Posterior cingulate gyrus (tissue), 11 donors: Measurements from ENCODE around the gene RELA.
A peak's percentile ranks its signal among the peaks of the same experiment; 100 is the strongest.
"Not testable (repeated sequence)": the region's sequence is repeated elsewhere in the genome, so short reads cannot be mapped to it uniquely, and the experiment has no call there.

Source experiments
- DNase-seq, 10 donors: peaks; one replicate each; pipeline versions ENCODE4 v3.0.0 to v3.0.0-alpha.2; 2020 to 2021; ENCODE audit warnings: mixed read lengths in 3 of 10
- intact Hi-C: fragments of 100-400 bp; cut with DNase I; formaldehyde crosslinking; loops from one replicate; pipeline ENCODE4 v1.15.1; 2023

Gene RELA

DNA sequence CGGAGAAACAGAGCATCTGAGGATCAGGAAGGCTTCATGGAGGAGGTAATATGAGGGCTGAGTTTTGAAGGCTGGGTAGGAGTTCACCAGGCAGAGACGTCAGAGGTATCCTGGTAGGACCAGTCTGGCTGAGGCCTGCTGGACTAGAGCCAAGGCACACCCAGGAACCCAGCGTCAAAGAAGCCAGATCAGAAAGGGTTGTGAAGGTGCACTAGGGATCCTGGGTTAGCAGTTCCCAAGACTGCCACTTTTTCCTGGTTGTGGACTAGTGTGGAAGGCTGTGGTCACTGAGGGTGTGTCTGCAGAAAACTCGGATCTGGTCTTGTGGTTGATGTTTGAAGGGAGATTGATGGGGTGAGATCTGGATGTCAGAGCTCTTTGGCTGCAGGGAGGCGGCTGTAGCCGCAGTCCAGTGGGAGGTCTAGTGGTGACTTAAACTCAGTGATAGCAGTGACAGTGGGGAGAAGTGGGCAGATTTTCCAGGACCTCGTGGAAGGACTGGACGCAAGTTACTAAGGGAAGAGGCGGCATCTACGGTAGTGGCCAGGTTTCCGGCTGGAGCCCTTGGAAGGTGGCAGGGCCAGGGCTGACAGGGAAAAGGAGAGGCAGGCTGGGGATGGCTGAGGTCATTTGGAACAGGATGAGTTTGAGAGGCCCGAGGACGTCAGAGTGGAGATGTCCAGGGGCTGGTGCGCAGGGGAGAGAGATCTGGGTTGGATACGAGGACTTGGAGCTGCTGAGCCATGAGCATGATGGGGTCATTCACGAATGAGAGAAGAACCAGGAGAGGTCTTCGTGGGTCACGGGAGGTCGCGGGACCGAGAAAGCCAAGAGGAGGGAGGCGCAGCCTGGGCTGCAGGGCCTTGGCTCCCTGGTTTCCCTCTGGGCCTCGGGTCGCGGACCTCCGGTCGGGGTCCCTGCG lies 10.9 kb downstream of the RELA start:
- intact Hi-C loops: loop anchor here (5.0 kb wide), 1 partner anchor 35 kb away; the partner anchor contains the start of gene PCNX3
- DNase-seq: peak in 1 of 10 donors; percentile 54

- DNase-seq: no peak
- intact Hi-C loops: loop anchor here (5.0 kb wide), 1 partner anchor 34 kb away; the partner anchor contains the start of gene PCNX3
Observed at GRCh38 chr11:65651339-65651588, 11.5 kb downstream of the RELA start.

DNA sequence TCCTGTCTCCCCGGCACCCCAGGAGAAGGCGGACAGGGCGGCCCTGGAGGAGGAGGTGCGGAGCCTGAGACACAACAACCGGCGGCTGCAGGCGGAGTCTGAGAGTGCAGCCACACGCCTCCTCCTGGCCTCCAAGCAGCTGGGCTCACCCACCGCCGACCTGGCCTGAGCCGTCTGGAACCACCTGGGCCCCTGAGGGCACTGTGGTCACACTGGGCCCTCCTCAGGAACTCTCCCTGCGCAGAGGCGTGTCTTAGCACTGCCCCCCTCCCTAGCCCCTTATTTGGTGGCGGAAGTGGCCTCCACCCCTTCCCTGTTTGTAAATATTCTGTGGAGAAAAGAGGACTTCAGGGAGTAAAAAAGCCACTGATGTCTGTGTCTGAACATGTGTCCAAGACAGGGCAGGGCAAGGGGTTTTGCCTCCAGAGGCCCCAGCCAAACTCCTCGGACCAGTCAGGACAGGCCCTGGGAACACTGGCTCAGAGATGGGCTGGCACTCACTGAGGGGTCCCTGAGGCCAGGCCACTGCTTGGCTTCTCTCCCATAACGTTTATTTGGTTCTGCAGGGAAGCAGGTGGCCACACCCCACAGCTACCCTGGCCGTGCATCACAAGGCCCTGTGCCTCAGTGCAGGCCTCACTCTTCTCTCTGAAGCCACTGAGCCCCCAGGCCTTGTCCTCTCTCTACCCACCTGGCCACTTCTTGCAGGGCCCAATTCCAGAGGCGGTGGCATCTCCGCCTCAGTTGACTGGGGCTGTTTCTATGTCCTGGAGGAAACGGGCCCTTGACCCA lies 12.0 kb downstream of the RELA start:
- peak in 1 of 10 donors; percentile 77 for DNase-seq
- intact Hi-C loops: loop anchor here (5.0 kb wide), 1 partner anchor 33 kb away; the partner anchor contains the start of gene PCNX3

- peak in 1 of 10 donors; percentile 73 for DNase-seq
- intact Hi-C loops: loop anchor here (5.0 kb wide), 1 partner anchor 33 kb away; the partner anchor contains the start of gene PCNX3
Observed at GRCh38 chr11:65649656-65650546, 12.8 kb downstream of the RELA start.

GRCh38 chr11:65648997-65649493 lies 13.7 kb downstream of the RELA start:
- peak in 1 of 10 donors; percentile 79 for DNase-seq
- intact Hi-C loops: no loop called here

DNA sequence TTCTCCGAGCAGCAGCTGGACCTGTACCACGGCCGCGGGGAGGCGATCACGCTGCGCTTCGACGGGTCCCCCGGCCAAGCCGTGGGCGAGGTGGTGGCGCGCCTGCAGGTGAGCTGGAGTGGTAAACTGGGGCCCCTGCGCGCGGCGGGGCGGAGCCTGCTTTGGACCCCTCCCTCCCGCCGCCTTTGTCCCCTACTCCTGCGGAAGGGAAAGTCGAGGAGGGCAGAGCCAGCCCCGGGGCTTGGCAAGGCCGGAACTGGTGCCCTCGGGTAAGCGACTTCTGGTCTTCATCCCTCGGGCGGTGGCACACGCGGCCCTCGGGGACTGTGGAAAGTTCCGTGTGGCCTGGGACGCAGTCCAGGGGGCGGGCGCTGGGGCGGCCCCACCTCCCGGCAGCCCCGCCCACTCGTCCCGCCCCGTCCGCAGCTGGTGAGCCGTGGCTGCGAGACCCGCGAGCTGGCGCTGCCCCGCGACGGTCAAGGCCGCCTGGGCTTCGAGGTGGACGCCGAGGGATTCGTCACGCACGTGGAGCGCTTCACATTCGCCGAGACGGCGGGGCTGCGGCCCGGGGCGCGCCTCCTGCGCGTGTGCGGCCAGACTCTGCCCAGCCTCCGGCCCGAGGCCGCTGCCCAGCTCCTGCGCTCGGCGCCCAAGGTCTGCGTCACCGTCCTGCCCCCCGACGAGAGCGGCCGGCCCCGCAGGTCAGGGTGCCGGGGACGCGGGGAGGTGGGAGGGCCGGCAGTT lies 15.6 kb downstream of the RELA start:
- peak in 5 of 10 donors; percentile 36 to 91 (median 62) for DNase-seq
- intact Hi-C loops: no loop called here

DNA sequence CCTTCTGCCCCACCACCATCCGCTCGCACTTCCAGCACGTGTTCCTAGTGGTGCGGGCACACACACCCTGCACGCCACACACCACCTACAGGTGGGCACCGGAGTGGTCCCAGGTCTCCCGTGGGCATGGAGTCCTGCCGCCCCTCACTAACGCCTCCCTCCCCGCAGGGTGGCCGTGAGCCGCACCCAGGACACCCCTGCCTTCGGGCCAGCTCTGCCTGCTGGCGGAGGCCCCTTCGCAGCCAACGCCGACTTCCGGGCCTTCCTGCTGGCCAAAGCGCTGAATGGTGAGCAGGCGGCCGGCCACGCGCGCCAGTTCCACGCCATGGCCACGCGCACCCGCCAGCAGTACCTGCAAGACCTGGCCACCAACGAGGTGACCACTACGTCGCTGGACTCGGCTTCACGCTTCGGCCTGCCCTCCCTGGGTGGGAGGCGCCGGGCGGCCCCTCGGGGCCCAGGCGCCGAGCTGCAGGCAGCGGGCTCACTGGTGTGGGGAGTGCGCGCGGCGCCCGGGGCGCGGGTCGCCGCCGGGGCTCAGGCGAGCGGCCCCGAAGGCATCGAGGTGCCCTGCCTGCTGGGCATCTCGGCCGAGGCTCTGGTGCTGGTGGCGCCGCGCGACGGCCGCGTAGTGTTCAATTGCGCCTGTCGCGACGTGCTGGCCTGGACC lies 16.3 kb downstream of the RELA start:
- DNase-seq: no peak
- intact Hi-C loops: no loop called here

DNA sequence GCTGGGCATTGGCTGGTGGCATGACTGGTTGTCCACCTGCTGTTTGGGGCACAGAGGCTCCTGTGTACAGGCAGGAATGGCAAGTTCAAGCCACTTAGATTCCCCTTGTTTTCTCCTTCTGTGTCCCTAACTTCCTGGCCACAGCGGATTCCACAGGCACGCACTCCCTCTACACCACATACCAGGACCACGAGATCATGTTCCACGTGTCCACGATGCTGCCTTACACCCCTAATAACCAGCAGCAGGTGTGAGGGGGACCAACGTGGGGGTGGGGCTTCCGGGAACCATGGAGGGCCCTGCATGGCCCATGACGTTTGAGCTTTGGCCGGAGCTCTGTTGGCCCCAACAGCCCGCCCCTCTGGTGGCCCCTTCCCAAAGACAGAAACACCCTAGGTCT lies 17.0 kb downstream of the RELA start:
- intact Hi-C loops: no loop called here
- DNase-seq: no peak

GRCh38 chr11:65644837-65645236 lies 17.9 kb downstream of the RELA start:
- DNase-seq: no peak
- intact Hi-C loops: no loop called here

- DNase-seq: no peak
Observed at GRCh38 chr11:65643971-65644370, 18.7 kb downstream of the RELA start.

GRCh38 chr11:65642014-65642671 lies 20.6 kb downstream of the RELA start:
- intact Hi-C loops: no loop called here
- no peak for DNase-seq

More at GRCh38 chr11:65643971-65644370, 18.7 kb downstream of the RELA start:
- intact Hi-C loops: no loop called here

GRCh38 chr11:65641297-65642013 lies 21.3 kb downstream of the RELA start:
- intact Hi-C loops: no loop called here
- no peak for DNase-seq

DNA sequence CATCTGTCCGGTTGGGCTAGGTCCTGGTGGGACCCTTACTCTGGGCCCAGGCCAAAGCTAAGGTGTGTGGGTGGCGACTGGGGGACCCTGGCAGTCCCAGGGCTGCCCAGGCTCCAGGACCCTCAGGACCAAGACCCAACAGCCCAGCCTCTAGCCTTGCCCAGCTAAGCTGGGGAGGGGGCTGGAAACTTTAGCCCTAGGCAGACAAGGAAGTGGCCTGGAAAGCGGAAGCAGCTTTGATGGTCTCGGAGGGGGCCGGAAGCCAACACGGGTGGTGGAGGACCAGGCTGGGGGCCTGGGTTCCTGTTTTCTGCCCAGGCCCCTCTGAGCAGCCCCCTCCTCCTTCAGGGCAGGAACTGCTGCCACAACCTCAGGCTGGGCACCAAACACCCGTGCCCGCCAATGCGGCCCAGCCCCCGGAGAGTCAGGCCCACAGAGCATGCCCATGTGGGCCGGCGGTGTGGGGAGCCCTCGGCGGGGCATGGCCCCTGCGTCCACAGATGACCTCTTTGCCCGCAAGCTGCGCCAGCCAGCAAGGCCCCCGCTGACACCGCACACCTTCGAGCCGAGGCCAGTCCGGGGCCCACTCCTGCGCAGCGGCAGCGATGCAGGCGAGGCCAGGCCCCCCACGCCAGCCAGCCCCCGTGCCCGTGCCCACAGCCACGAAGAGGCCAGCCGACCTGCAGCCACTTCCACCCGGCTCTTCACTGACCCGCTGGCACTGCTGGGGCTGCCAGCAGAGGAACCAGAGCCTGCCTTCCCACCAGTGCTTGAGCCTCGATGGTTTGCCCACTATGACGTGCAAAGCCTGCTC lies 22.0 kb downstream of the RELA start:
- DNase-seq: peak in 5 of 10 donors; percentile 17 to 89 (median 46)
- intact Hi-C loops: no loop called here

- intact Hi-C loops: no loop called here
- peak in 3 of 10 donors; percentile 10 to 87 (median 16) for DNase-seq
Observed at GRCh38 chr11:65639623-65640482, 22.9 kb downstream of the RELA start.

- intact Hi-C loops, DNase-seq: not testable (repeated sequence)
Observed at GRCh38 chr11:65639228-65639597, 23.5 kb downstream of the RELA start.
